HG02759 (cell line): ENCODE data around the gene TPBGL.

Experiments used
- ATAC-seq: cut with Tn5 transposase; IDR thresholded peaks from one replicate; pipeline ENCODE4 v1.9.1; 2021; ENCODE audit warnings: mild to moderate bottlenecking, moderate library complexity; ENCODE audit not compliant: unreplicated experiment

Gene TPBGL

GRCh38 chr11:75287579-75287978 lies 47.0 kb downstream of the TPBGL start:
- no peak for ATAC-seq

- ATAC-seq: no peak
Observed at GRCh38 chr11:75289511-75289760, 48.9 kb downstream of the TPBGL start.

GRCh38 chr11:75289919-75290318 lies 49.3 kb downstream of the TPBGL start:
- no peak for ATAC-seq

- no peak for ATAC-seq
Observed at GRCh38 chr11:75291741-75292140, 51.2 kb downstream of the TPBGL start.

- no peak for ATAC-seq
Observed at GRCh38 chr11:75292943-75293342, 52.4 kb downstream of the TPBGL start.
